OCI-LY3 (cell line): ENCODE measurements around the gene SWI5.

ENCODE experiments used
- H2AFZ ChIP-seq: fragments of 200-600, 300-600 bp; shearing (Covaris generic); 2 replicates; pipeline ENCODE4 v1.6.0; 2014; ENCODE audit warnings: antibody characterized with exemption, low read depth, low read length
- H3K27ac ChIP-seq: fragments of 200-600, 300-600 bp; sonication (generic); 2 replicates; pipeline ENCODE4 v1.5.1; 2014; ENCODE audit warnings: mild to moderate bottlenecking, low read length, moderate library complexity, mixed read lengths
- H3K27me3 ChIP-seq: fragments of 200-600, 300-600 bp; sonication (generic); 2 replicates; pipeline ENCODE4 v1.6.1; 2014; ENCODE audit warnings: low read depth, low read length, mixed read lengths
- H3K36me3 ChIP-seq: fragments of 200-600, 300-600 bp; sonication (generic); replicated peaks from 2 replicates; pipeline ENCODE3; 2014; ENCODE audit warnings: low read depth, low read length, mixed read lengths
- H3K4me1 ChIP-seq: fragments of 300-600, 200-600 bp; sonication (generic); 2 replicates; pipeline ENCODE4 v1.6.1; 2014; ENCODE audit warnings: low read length, mixed read lengths
- H3K4me2 ChIP-seq: fragments of 200-600, 300-600 bp; sonication (generic); 2 replicates; pipeline ENCODE4 v1.6.1; 2014; ENCODE audit warnings: low read length, mixed read lengths
- H3K4me3 ChIP-seq: fragments of 300-600, 200-600 bp; sonication (generic); 2 replicates; pipeline ENCODE4 v1.5.1; 2014; ENCODE audit warnings: antibody characterized with exemption, mild to moderate bottlenecking, low read length, moderate library complexity
- H3K79me2 ChIP-seq: fragments of 300-600, 200-600 bp; shearing (Covaris generic); 2 replicates; pipeline ENCODE4 v1.6.1; 2014; ENCODE audit warnings: mild to moderate bottlenecking, low read length, mixed read lengths
- H3K9ac ChIP-seq: fragments of 300-600, 200-600 bp; shearing (Covaris generic); 2 replicates; pipeline ENCODE4 v1.6.0; 2014; ENCODE audit warnings: mild to moderate bottlenecking, low read length, moderate library complexity
- H3K9me3 ChIP-seq: fragments of 200-600, 300-600 bp; shearing (Covaris generic); 2 replicates; pipeline ENCODE4 v1.6.1; 2014; ENCODE audit warnings: low read length, mixed read lengths; ENCODE audit not compliant: insufficient read depth
- H4K20me1 ChIP-seq: fragments of 200-600, 300-600 bp; sonication (generic); 2 replicates; pipeline ENCODE4 v1.6.1; 2016; ENCODE audit warnings: low read length, mixed read lengths; ENCODE audit not compliant: insufficient read depth
- EZH2phosphoT487 ChIP-seq: fragments of 200-600 bp; shearing (Covaris generic); IDR thresholded peaks from 2 replicates; pipeline ENCODE4 v1.6.1; 2018; ENCODE audit warnings: antibody characterized with exemption, mixed run types, low read depth
- TF ChIP-seq, protein P1 (sequence below): fragments of 200-600, 300-600 bp; sonication (generic); IDR thresholded peaks from 2 replicates; pipeline ENCODE4 v1.5.1; 2014; ENCODE audit warnings: antibody characterized with exemption, low read length, low read depth

SWI5 gene

DNA sequence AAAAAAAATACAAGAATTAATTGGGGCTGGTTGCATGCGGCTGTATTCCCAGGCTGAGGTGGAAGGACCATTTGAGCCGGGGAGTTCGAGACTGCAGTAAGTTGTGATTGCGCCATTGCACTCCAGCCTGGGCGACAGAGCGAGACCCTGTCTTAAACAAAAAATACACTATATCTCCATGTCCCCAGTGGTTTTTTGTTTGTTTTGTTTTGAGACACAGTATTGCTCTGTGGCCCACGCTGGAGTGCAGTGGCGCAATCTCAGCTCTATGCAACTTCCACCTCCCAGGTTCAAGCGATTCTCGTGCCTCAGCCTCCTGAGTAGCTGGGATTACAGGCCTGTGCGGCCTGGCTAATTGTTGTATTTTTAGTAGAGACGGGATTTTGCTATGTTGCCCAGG is 47.7 kb downstream of the SWI5 start:
- H4K20me1 ChIP-seq = no peaks in the 10 kb centered on the region
- H3K4me3 ChIP-seq = peak overlapping the region; percentile 98
- H3K79me2 ChIP-seq = peaks cover 37% of the 10 kb centered on the region
- no peaks in the 10 kb centered on the region for H3K27me3 ChIP-seq
- H3K4me2 ChIP-seq = peak overlapping the region; percentile 94
- no peak overlapping the region for H3K27ac ChIP-seq
- no peak overlapping the region for H2AFZ ChIP-seq
- TF ChIP-seq EZH2phosphoT487 = no peak
- TF ChIP-seq, protein P1, sequence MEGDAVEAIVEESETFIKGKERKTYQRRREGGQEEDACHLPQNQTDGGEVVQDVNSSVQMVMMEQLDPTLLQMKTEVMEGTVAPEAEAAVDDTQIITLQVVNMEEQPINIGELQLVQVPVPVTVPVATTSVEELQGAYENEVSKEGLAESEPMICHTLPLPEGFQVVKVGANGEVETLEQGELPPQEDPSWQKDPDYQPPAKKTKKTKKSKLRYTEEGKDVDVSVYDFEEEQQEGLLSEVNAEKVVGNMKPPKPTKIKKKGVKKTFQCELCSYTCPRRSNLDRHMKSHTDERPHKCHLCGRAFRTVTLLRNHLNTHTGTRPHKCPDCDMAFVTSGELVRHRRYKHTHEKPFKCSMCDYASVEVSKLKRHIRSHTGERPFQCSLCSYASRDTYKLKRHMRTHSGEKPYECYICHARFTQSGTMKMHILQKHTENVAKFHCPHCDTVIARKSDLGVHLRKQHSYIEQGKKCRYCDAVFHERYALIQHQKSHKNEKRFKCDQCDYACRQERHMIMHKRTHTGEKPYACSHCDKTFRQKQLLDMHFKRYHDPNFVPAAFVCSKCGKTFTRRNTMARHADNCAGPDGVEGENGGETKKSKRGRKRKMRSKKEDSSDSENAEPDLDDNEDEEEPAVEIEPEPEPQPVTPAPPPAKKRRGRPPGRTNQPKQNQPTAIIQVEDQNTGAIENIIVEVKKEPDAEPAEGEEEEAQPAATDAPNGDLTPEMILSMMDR = no peak
- H3K36me3 ChIP-seq = peaks cover 6% of the 10 kb centered on the region
- peak overlapping the region; percentile 85; the same call in 1 of the 2 replicates for H3K9ac ChIP-seq
- peaks cover 11% of the 10 kb centered on the region for H3K4me1 ChIP-seq
- H3K9me3 ChIP-seq = no peaks in the 10 kb centered on the region

DNA sequence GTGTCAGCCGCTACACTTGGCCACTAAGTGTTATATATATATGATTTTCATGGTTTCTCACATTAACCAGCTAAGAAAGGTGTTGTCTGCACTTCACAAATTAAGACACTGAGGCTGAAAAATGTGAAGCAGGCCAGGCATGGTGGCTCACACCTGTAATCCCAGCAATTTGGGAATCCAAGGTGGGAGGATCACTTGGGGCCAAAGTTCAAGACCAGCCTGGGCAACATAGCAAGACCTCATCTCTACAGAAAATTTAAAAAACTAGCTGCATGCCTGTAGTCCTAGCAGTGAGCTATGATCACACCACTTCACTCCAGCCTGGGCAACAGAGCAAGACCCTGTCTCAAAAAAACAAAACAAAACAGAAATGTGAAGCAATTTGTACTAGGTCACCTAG is 48.3 kb downstream of the SWI5 start:
- Histone ChIP-seq H3K79me2 (peaks cover 37% of the 10 kb centered on the region), H3K4me2 (no peak overlapping the region), H3K36me3 (peaks cover 6% of the 10 kb centered on the region), H3K9ac (no peak overlapping the region), H3K4me1 (peaks cover 11% of the 10 kb centered on the region), H3K27me3 (no peaks in the 10 kb centered on the region), H3K4me3 (no peak overlapping the region), H3K27ac (no peak overlapping the region), H3K9me3 (no peaks in the 10 kb centered on the region), H2AFZ (no peak overlapping the region), H4K20me1 (no peaks in the 10 kb centered on the region)
- TF ChIP-seq, protein P1 = no peak
- no peak for TF ChIP-seq EZH2phosphoT487

DNA sequence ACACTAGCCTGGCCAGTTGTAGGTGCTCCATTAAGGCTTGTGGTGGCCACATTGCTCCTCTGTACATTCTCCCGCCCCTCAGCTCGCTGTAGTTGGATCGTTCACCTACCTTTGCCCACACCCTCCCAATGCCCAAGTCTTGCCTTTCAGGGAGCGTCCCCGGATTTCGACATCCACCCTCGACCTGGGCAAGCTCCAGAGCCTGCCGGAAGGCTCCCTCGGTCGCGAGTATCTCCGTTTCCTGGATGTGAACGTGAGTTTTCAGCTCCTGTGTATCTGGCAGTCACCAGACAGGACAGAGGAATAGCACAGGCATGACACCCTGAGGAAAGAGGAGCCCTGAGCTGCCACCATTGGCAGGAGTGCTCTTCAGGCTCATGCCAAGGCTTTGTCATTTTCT is 49.6 kb downstream of the SWI5 start:
- H3K9ac ChIP-seq = no peak overlapping the region
- peaks cover 11% of the 10 kb centered on the region for H3K4me1 ChIP-seq
- no peak overlapping the region for H3K27ac ChIP-seq
- H3K4me3 ChIP-seq = no peak overlapping the region
- no peaks in the 10 kb centered on the region for H3K9me3 ChIP-seq
- peaks cover 37% of the 10 kb centered on the region for H3K79me2 ChIP-seq
- peaks cover 6% of the 10 kb centered on the region for H3K36me3 ChIP-seq
- no peaks in the 10 kb centered on the region for H3K27me3 ChIP-seq
- TF ChIP-seq, protein P1 = no peak
- no peaks in the 10 kb centered on the region for H4K20me1 ChIP-seq
- no peak overlapping the region for H3K4me2 ChIP-seq
- H2AFZ ChIP-seq = no peak overlapping the region

DNA sequence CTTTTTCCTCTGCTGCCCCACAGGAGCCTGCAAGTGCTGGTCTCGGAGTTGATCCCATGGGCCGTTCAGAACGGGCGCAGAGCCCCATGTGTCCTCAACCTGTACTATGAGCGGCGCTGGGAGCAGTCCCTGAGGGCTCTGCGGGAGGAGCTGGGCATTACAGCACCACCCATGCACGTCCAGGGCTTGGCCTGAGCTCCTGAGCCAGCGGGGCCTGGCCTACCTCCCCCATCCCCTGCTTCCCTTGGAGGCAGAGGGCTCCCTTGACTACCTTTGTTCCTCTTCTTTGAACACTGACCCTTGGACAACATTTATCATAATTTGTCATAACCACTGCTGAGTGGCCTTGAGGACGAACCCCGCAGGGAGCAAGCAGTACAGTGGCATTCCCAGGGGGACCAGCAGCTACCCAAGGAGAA is 57.4 kb downstream of the SWI5 start:
- H3K9me3 ChIP-seq = no peaks in the 10 kb centered on the region
- TF ChIP-seq, protein P1 = no peak
- no peak for TF ChIP-seq EZH2phosphoT487
- H3K4me2 ChIP-seq = no peak overlapping the region
- H2AFZ ChIP-seq = no peak overlapping the region
- no peaks in the 10 kb centered on the region for H3K4me1 ChIP-seq
- H3K79me2 ChIP-seq = no peaks in the 10 kb centered on the region
- H3K36me3 ChIP-seq = no peaks in the 10 kb centered on the region
- no peaks in the 10 kb centered on the region for H4K20me1 ChIP-seq
- no peak overlapping the region for H3K4me3 ChIP-seq
- H3K27me3 ChIP-seq = no peaks in the 10 kb centered on the region
- no peak overlapping the region for H3K27ac ChIP-seq
- no peak overlapping the region for H3K9ac ChIP-seq
